ENCODE results near the gene NLK.
"Not testable (repeated sequence)": the region's sequence is repeated elsewhere in the genome, so short reads cannot be mapped to it uniquely, and the experiment has no call there.

NLK gene

GRCh38 chr17:28228109-28228840 is 185.8 kb downstream of the NLK start:
- ChIA-PET POLR2A (no interaction called here), CTCF (interaction anchor here (1.0 kb wide), 1 partner anchor 23 kb away, joined by 4 read pairs; no protein-coding TSS in a partner anchor)
- no peak for DNase-seq (ENCODE audit: low read depth, low spot score)
- peak overlapping the region; percentile 51 for H3K4me3 ChIP-seq (ENCODE audit: low read depth, low read length)
- TF ChIP-seq CTCF (IDR thresholded peaks at IDR 0.05; ENCODE audit: insufficient read depth, low read length, missing control alignments): no peak

- ChIA-PET CTCF (interaction anchor here (0.9 to 5.8 kb wide), 4 partner anchors 14 to 126 kb away, joined by 3 to 38 read pairs (median 4); no protein-coding TSS in a partner anchor), POLR2A (no interaction called here)
- no peak overlapping the region for H3K4me3 ChIP-seq (ENCODE audit: low read depth, low read length)
- no peak for TF ChIP-seq CTCF (IDR thresholded peaks at IDR 0.05; ENCODE audit: insufficient read depth, low read length, missing control alignments)
- DNase-seq (ENCODE audit: low read depth, low spot score): no peak
These were observed 186.7 kb downstream of the NLK start for GRCh38 chr17:28228986-28229729.

- no peak for TF ChIP-seq CTCF (IDR thresholded peaks at IDR 0.05; ENCODE audit: insufficient read depth, low read length, missing control alignments)
- ChIA-PET POLR2A (no interaction called here), CTCF (interaction anchor here (0.8 to 5.8 kb wide), 7 partner anchors 9 to 337 kb away, joined by 3 to 38 read pairs (median 4); partner anchors contain the start of gene LYRM9)
These were observed 187.5 kb downstream of the NLK start for GRCh38 chr17:28230011-28230410.

GRCh38 chr17:28230607-28231006 is 188.1 kb downstream of the NLK start:
- POLR2A ChIA-PET: interaction anchor here (1.6 kb wide), 1 partner anchor 105 kb away, joined by 3 read pairs; the partner anchor contains the start of genes IFT20 and TNFAIP1
- CTCF ChIA-PET: interaction anchor here (0.8 to 5.8 kb wide), 7 partner anchors 10 to 337 kb away, joined by 3 to 38 read pairs (median 4); partner anchors contain the start of gene LYRM9
- not testable (repeated sequence) for H3K4me3 ChIP-seq (ENCODE audit: low read depth, low read length); DNase-seq (ENCODE audit: low read depth, low spot score)

More at GRCh38 chr17:28230011-28230410, 187.5 kb downstream of the NLK start:
- DNase-seq (ENCODE audit: low read depth, low spot score): no peak
- H3K4me3 ChIP-seq (ENCODE audit: low read depth, low read length): no peak overlapping the region

- not testable (repeated sequence) for DNase-seq (ENCODE audit: low read depth, low spot score); H3K4me3 ChIP-seq (ENCODE audit: low read depth, low read length)
- ChIA-PET POLR2A (interaction anchor here (1.6 kb wide), 1 partner anchor 104 kb away, joined by 3 read pairs; the partner anchor contains the start of genes IFT20 and TNFAIP1), CTCF (interaction anchor here (1.0 to 5.8 kb wide), 12 partner anchors 11 to 117 kb away, joined by 3 to 38 read pairs (median 5); partner anchors contain the start of genes IFT20 and TNFAIP1)
These were observed 189.1 kb downstream of the NLK start for GRCh38 chr17:28231624-28232023.

GRCh38 chr17:28232966-28233870 is 190.7 kb downstream of the NLK start:
- DNase-seq (ENCODE audit: low read depth, low spot score); POLR2A ChIA-PET; H3K4me3 ChIP-seq (ENCODE audit: low read depth, low read length): not testable (repeated sequence)
- CTCF ChIA-PET: interaction anchor here (1.0 to 5.8 kb wide), 19 partner anchors 10 to 303 kb away, joined by 3 to 38 read pairs (median 6); partner anchors contain the start of genes IFT20 and TNFAIP1

GRCh38 chr17:28233872-28234856 is 191.7 kb downstream of the NLK start:
- POLR2A ChIA-PET; DNase-seq (ENCODE audit: low read depth, low spot score): not testable (repeated sequence)

GRCh38 chr17:28235066-28235700 is 192.7 kb downstream of the NLK start:
- POLR2A ChIA-PET; H3K4me3 ChIP-seq (ENCODE audit: low read depth, low read length); DNase-seq (ENCODE audit: low read depth, low spot score): not testable (repeated sequence)
- CTCF ChIA-PET: interaction anchor here (0.7 to 5.8 kb wide), 17 partner anchors 8 to 430 kb away, joined by 3 to 38 read pairs (median 4); partner anchors contain the start of genes IFT20, LYRM9 and TNFAIP1

More at GRCh38 chr17:28233872-28234856, 191.7 kb downstream of the NLK start:
- not testable (repeated sequence) for H3K4me3 ChIP-seq (ENCODE audit: low read depth, low read length)
- CTCF ChIA-PET: interaction anchor here (0.8 to 5.8 kb wide), 22 partner anchors 8 to 429 kb away, joined by 3 to 38 read pairs (median 4); partner anchors contain the start of genes IFT20, LYRM9 and TNFAIP1

GRCh38 chr17:28236033-28236653 is 193.7 kb downstream of the NLK start:
- CTCF ChIA-PET: interaction anchor here (0.8 to 3.7 kb wide), 6 partner anchors 12 to 431 kb away, joined by 3 to 16 read pairs (median 4); partner anchors contain the start of gene LYRM9
- POLR2A ChIA-PET; H3K4me3 ChIP-seq (ENCODE audit: low read depth, low read length); DNase-seq (ENCODE audit: low read depth, low spot score): not testable (repeated sequence)
